GM19239 (cell line): ENCODE data around the gene SAMD4B.

Experiments
- DNase-seq: peaks from one replicate; pipeline ENCODE4 v3.0.0; 2011; ENCODE audit warnings: low spot score; ENCODE audit not compliant: insufficient read length
- FAIRE-seq: peaks from 2 replicates; lab custom pipeline; 2011; peaks lifted over from hg19 to GRCh38; lab: Jason Lieb, UNC

SAMD4B gene

DNA sequence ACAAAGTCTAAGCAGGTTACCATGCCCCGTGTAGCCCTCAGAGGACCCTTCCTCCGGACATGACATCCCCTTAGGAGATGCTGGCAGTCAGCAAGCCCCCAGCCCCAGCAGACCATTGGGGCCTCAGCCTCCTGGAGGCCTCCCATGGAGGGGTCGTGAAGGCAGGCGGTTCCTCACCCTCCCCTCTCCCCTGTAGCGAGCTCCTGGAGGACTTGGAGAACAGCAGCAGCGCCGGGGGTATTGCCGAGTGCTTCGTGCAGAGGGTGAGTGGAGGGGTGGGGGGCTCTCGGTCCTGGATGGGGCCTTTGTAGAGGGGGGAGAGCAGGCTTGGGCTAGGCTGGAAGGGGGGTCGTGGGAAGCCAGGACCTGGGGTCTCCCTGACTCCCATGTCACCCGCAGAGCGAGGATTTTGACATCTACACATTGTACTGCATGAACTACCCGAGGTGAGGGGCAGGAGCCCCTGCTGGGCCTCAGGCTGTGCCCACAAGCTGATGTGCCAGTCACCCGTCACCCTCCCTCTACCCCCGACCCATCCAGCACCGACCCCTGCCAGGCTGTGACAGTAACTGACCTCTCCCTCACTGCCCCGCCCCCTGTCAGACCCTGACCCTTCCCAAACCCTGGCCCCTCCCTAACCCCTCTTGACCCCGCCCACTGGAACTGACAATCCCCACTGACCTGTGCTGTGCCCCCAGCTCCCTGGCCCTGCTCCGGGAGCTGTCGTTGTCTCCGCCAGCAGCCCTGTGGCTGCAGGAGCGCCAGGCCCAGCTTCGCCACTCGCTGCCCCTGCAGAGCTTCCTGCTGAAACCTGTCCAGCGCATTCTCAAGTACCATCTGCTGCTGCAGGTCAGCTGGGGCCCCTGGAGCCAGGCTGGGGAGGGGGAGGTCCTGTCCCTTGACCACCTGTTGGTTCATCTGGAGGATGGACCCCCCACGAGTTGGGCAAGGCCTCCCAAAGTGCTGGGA, 74.2 kb downstream of the SAMD4B start:
- FAIRE-seq, result no peak
- peak; percentile 2 for DNase-seq

DNA sequence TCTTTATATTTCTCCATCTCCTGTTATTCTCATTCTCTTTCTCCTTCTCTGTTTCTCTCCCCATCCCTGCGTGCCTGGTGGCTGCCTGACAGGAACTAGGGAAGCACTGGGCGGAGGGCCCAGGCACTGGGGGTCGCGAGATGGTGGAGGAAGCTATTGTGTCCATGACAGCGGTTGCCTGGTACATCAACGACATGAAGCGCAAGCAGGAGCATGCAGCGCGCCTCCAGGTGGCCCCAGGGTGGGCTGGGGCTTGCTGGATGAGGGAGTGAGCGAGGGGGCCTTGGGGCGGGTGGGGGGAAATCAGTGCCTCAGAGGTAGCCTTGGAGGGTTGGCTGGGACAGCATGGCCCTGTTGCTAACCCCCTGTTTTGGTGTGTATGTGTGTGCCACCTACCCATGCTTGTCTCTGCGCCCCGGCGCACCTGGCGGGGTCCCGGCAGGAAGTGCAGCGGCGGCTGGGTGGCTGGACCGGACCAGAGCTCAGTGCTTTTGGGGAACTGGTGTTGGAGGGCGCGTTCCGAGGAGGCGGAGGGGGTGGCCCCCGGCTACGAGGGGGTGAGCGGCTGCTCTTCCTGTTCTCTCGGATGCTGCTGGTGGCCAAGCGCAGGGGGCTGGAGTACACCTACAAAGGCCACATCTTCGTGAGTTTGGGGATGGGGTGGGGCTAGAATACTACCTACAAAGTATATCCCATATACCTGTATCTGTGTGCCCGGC, 75.4 kb downstream of the SAMD4B start:
- no peak for DNase-seq
- FAIRE-seq, result no peak

DNA sequence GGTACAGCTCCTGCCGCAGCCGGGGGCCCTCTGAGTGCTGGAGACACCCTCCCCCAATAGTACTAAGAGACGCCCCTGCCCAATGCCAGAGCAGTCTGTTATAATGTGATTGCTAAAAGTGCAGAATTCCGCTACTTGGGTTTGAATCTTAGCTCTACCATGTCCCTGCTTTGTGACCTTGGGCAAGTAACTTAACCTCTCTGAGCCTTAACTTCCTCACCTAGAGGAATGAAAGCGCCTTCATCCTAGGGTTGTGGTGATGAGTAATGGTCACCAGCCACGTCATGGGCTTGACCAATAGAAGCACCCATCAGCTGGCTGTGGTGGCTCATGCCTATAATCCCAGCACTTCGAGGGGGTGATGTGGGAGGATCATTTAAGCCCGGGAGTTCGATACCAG, 76.8 kb downstream of the SAMD4B start:
- DNase-seq (no peak), FAIRE-seq (no peak)

DNA sequence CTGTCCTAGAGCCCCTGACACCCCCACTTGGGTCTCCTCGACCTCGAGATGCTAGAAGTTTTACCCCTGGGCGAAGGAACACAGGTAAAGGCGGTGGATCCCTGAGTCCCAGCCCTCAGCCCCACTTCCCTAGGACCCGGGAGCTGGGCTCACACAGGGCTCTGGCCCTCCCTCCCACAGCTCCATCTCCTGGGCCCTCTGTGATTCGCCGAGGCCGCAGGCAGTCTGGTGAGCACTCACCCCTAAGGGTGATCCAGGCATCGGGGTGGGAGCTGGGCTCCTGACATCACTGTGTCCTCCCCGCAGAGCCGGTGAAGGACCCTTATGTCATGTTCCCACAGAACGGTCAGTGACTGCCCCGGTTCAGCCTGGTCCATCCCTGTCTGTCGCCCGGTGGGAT, 78.5 kb downstream of the SAMD4B start:
- no peak for FAIRE-seq
- DNase-seq, result no peak

DNA sequence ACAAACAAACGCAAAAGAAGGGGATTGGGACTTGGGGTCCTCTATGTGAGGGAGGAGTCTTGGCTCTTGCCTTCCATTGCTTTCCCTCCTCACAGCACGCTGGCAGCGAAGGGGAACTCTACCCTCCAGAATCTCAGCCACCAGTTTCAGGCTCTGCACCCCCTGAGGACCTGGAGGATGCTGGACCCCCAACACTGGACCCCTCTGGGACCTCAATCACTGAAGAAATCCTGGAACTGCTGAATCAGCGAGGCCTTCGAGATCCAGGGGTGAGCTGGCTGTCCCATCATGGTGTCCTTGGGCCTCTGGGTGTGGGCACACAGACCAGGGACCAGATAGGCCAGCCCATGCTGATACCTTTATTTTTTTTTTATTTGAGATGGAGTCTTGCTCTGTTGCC, 79.8 kb downstream of the SAMD4B start:
- FAIRE-seq (no peak), DNase-seq (peak; percentile 4)

DNA sequence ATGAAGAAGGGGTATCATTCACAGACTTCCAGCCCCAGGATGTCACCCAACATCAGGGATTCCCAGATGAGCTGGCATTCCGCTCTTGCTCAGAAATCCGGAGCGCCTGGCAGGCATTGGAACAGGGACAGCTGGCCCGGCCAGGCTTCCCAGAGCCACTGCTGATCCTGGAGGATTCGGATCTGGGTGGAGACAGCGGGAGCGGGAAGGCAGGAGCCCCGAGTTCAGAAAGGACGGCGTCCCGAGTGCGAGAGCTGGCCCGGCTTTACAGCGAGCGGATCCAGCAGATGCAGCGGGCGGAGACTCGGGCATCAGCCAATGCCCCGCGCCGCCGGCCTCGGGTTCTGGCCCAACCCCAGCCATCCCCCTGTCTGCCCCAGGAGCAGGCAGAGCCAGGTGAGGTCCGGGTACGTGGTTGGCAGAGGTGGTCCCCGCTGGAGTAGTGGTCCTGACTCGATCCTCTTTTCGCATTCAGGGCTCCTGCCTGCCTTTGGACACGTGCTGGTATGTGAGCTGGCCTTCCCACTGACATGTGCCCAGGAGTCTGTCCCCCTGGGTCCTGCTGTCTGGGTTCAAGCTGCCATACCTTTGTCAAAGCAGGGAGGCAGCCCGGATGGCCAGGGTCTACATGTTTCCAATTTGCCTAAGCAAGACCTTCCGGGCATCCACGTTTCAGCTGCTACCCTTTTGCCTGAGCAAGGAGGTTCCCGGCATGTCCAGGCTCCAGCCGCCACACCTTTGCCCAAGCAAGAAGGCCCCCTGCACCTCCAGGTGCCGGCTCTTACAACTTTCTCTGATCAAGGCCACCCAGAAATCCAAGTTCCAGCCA, 81.3 kb downstream of the SAMD4B start:
- FAIRE-seq (no peak), DNase-seq (peak; percentile 1)

DNA sequence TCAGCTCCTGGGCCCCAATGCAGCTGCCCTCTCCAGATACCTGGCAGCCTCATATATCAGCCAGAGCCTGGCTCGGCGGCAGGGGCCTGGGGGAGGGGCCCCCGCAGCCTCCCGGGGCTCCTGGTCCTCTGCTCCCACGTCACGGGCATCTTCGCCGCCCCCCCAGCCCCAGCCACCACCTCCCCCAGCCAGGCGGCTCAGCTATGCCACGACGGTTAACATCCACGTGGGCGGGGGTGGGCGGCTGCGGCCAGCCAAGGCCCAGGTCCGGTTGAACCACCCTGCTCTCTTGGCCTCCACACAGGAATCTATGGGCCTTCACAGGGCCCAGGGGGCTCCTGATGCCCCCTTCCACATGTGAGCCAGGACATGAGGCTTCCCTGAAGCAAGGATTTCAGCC, 82.7 kb downstream of the SAMD4B start:
- FAIRE-seq (no peak), DNase-seq (no peak)

DNA sequence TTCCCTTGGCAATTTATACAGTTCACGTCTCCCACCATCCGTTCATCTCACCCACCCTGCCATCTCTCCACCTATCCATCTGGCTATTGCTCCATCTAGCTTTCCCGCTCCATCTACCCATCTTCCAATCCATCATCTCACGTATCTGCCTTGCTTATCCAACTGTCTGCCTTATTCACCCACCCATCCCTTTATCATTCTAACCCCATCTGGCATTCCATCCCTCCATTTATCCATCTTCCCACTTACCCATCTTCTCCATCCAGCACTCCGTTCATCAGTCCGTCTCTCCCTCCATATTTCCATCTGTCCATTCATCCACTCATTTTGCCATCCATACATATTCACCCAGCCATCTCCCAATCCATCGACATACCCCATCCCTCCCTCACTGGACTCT, 83.5 kb downstream of the SAMD4B start:
- FAIRE-seq (no peak), DNase-seq (no peak)

DNA sequence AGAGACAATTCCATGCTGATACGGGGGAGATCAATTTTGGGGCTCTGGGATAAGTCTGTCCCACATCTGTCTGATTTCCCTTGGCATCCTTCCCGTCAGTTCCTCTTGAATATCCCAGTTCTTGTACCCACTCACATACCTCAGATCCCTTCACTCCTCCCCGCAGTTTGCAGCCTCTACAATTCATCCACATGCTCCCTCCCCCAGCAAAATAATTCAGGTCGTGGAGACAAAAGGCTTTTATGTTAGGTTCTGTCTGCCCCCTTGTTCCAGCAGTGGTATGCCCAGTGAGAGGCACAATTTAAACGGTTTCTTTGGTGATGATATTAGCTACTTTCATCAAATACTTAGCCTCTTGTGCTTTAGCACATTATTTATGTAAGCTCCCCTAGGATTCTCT, 83.9 kb downstream of the SAMD4B start:
- no peak for FAIRE-seq
- DNase-seq, result no peak

DNA sequence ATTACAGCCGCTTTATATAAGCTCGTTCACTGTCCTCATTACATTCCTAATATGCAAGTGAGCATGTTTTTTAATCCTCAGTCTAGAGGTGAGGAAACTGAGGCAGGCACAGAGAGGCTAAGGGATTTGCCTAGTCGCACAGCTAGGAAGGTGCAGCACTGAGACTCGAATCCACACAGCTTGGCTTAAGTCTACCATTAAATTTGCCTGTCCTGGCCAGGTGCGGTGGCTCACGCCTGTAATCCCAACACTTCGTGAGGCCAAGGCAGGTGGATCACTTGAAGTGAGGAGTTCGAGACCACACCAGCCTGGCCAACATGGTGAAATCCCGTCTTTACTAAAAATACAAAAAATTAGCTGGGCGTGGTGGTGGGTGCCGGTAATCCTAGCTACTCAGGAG, 85.5 kb downstream of the SAMD4B start:
- FAIRE-seq, result no peak

DNA sequence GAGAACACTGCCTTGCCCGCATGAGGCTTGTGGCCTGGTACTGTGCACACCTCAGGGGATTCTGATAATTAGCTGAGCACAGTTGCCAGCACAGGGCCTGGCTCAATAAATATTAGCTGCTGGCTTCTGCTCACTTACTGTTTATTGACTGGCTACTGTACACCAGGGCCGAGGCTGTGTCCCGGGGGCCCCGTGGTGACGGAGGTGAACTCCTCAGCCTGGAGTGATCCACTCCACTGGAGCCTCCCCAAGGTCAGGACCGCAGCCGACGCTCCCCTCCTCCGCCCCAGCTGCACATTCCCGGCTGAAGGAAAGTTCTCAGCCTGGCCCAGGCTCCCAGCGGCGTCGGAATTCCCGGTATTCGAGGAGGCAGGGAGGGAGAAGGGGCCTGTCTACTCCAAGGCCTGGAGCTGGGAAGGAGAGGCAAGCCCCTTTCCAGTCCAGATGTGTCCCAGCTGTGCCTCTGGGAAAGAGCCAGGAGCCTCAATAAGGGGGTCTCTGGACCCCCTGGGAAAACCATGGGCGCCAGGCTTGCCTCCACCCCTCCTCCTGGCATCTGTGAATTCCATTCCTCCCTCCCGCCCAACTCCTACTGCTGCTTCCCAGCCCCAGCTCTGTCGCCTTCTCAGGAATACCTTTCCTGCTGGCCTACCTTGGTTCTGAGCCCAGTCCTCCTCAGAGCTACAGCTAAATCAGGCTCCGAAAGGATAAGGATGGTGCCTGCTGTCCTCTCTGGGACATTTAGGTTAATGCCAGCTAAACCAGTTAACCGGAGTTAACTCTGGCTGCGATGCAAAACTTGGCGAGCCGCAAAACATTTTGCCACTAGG, 86.3 kb downstream of the SAMD4B start:
- FAIRE-seq, result no peak
- DNase-seq, result no peak

More for the DNA sequence above, 85.5 kb downstream of the SAMD4B start:
- no peak for DNase-seq

DNA sequence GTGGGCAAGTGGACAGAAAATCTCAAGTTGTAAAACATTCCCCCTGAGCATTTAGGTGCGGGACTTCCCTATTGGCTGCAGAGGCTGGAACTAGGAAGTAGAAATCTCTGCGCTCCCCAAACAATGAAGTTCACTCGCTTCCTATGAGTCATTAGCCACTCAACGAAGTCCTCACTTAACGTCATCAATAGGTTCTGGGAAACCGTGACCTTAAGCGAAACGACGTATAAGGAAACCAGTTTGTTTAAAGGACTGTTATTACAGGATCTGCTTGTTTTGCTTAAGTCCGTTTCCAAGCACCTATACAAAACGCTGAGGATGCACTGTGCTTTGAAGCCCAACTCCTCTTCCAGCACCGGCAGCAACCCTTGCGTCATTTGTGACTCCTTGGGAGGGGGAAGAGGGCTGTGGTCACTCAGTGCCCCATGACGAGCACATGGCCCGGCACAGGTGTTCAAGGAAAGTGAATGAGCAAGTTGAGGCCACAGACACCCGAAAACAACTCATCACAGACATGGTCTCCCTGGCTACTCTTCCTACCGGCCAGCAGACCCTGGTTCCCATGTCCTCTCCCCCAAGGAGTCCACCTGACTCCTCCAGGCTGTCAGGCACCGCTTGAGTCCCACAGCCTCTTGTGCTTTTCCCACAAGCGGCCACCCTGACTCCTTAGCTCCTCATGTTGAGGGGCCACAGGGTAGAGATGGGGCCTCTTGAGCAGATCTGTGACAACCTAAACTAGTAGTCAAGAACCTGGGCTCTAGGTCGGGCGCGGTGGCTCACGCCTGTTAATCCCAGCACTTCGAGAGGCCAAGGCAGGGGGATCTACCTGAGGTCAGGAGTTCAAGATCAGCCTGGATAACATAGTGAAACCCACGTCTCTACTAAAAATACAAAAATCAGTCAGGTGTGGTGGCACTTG, 88.7 kb downstream of the SAMD4B start:
- FAIRE-seq (peak; percentile 90), DNase-seq (no peak)

DNA sequence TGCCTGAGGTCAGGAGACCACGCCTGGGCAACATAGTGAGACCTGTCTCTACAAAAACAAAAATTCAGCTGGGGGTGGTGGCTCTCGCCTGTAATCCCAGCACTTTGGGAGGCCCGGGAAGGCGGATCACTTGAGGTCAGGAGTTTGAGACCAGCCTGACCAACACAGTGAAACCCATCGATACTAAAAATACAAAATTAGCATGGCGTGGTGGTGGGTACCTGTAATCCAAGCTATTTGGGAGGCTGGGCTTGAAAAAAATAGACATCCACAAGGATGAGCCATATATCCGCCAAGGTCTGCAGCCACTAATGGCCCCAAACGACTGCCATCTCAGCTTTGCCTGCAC, 90.4 kb downstream of the SAMD4B start:
- DNase-seq, result no peak
- no peak for FAIRE-seq

DNA sequence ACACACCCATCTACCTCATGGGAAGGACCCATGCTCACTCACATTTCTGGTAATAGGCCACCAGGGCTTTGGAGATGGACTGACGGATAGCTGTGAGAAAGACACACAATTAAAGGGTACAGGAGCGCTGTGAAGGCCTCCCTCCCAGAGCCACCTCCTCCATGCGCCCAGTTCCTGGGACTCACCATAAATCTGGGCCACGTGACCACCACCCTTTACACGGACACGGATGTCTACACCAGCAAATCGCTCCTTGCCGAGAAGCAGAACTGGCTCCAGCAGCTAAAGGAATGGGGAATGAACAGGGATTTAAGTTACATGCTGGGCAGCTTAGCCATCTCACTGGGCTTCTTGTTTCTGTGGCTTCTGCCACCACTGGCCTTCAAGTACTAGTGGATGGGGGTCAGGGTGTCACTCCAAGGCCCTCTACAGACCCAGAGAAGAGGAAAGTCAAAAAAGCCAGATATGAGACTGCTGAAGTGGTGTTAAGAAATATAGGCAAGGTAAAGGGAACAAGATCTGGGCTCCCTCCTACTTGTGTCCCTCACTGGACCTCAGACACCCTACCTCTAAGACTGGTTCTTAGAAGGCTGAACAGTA, 91.4 kb downstream of the SAMD4B start:
- DNase-seq (no peak), FAIRE-seq (no peak)

DNA sequence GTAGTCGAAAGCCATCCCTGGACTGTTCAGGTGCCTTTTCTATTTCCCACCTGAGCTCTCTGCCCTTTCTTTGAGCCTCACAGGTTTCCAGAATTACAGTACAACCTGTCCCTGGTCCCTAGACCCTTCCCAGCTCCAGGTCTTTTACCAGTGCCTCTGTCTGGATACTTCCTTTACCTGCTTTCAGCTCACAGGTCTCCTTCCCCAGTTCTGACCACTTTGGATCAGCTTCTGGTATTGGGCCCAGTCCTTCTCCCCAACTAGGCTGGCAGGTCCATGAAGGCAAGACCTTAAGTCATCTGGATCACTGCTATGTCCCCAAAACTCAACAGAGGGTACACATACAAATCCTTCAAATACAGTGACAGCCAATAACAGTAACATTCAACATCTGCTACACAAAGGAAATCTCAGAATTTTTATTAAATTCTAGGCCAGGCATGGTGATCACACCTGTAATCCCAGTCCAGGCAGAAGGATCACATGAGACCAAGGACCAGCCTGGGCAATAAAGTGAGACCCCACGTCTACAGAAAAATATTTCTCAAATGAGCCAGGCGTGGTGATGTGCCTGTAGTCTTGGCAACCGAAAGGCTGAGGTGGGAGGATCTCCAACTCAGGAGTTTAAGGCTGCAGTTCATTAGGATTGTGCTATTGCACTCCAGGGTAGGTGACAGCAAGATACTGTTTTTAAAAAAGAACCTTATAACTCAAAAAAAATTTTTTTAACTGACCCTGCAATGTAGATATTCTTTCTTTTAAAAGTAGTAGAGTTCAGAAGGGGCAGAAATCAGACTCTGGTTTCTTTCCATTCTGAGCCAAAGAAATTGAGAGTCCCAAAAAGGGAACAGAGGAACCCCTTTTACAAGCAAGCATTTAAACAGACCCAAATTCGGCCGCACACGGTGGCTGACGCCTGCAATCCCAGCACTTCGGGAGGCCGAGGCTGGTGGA, 92.2 kb downstream of the SAMD4B start:
- DNase-seq (no peak), FAIRE-seq (no peak)
